ENCODE measurements around the gene LRRC8D. TPM values are rescaled to one million over a fixed set of nuclear protein-coding genes. Genes with fewer than 3 reads are reported as not detected.

Gene LRRC8D
- polyA plus RNA-seq, 3 donors, result 28.0 to 43.8 (median 42.9) TPM

GRCh38 chr1:89831462-89832120 is 10.8 kb downstream of the LRRC8D start:
- H4K20me1 ChIP-seq (ENCODE audit: insufficient read depth, low read length), result peaks cover 100% of the 10 kb centered on the region
- peaks cover under 1 to 15% of the 10 kb centered on the region in 2 donors for H3K36me3 ChIP-seq (replicated peaks in 1 of 2; ENCODE audit: control insufficient read depth in 1 of 2, insufficient read depth in 2 of 2, low read length in 2 of 2)
- H3K27me3 ChIP-seq (ENCODE audit: control insufficient read depth in 2 of 2, insufficient read depth in 2 of 2, low read length in 2 of 2), result no peaks in the 10 kb centered on the region
- 50% methylated on average over 2 of the region's 7 CpGs for WGBS (ENCODE audit: insufficient coverage)
- no peak overlapping the region for H2AFZ ChIP-seq (ENCODE audit: insufficient read depth, low read depth, low read length, poor library complexity, severe bottlenecking)
- H3K9me3 Mint-ChIP-seq, result no peaks in the 10 kb centered on the region
- H3K79me2 ChIP-seq (ENCODE audit: insufficient read depth, low read length), result peaks cover 100% of the 10 kb centered on the region
- H3K4me2 ChIP-seq (replicated peaks; ENCODE audit: extremely low read depth, low read length, poor library complexity, severe bottlenecking), result peak overlapping the region; percentile 15
- H3K4me1 Mint-ChIP-seq, result peaks cover 88% of the 10 kb centered on the region
- H3K27ac Mint-ChIP-seq, result peak overlapping the region in 6 of 7 donors; percentile 34 to 83 (median 58)
- H3K27me3 Mint-ChIP-seq (ENCODE audit: low read depth in 3 of 3), result no peaks in the 10 kb centered on the region
- DNase-seq, result no peak
- no peak overlapping the region for H3K4me3 ChIP-seq (replicated peaks in 1 of 3; ENCODE audit: low read depth in 2 of 3, low read length in 3 of 3)
- no peaks in the 10 kb centered on the region for H3K9me3 ChIP-seq (replicated peaks in 1 of 2; ENCODE audit: control insufficient read depth in 1 of 2, insufficient read depth in 1 of 2, low read length in 2 of 2)
- peaks cover 10 to 20% of the 10 kb centered on the region in 2 donors for H3K36me3 Mint-ChIP-seq
- H3K4me3 Mint-ChIP-seq, result peak overlapping the region in 1 of 2 donors; percentile 22
- no peak for TF ChIP-seq CTCF (IDR thresholded peaks at IDR 0.05)
- peak overlapping the region in 1 of 2 donors; percentile 66 for H3K27ac ChIP-seq (ENCODE audit: low read depth in 1 of 2, low read length in 2 of 2)
- H3K4me1 ChIP-seq (ENCODE audit: control insufficient read depth in 1 of 2, insufficient read depth in 2 of 2, low read length in 2 of 2), result peaks cover 56 to 60% of the 10 kb centered on the region in 2 donors
- no peak overlapping the region for H3K9ac ChIP-seq (ENCODE audit: insufficient read depth, low read length, poor library complexity, severe bottlenecking)
- intact Hi-C loops (cut with micrococcal nuclease), result no loop called here

GRCh38 chr1:89832496-89833127 is 11.8 kb downstream of the LRRC8D start:
- H3K27me3 Mint-ChIP-seq (ENCODE audit: low read depth in 3 of 3), result no peaks in the 10 kb centered on the region
- H3K27ac Mint-ChIP-seq, result peak overlapping the region in 6 of 7 donors; percentile 21 to 68 (median 32)
- H3K36me3 Mint-ChIP-seq, result peaks cover 3 to 16% of the 10 kb centered on the region in 2 donors
- peak overlapping the region in 1 of 2 donors; percentile 26 for H3K4me3 Mint-ChIP-seq
- H3K4me3 ChIP-seq (replicated peaks in 1 of 3; ENCODE audit: low read depth in 2 of 3, low read length in 3 of 3), result peak overlapping the region in 1 of 3 experiments; percentile 35
- no peaks in the 10 kb centered on the region for H3K9me3 ChIP-seq (replicated peaks in 1 of 2; ENCODE audit: control insufficient read depth in 1 of 2, insufficient read depth in 1 of 2, low read length in 2 of 2)
- intact Hi-C loops (cut with micrococcal nuclease), result no loop called here
- H3K9me3 Mint-ChIP-seq, result peaks cover 0 to 2% (median 0%) of the 10 kb centered on the region in 7 donors
- WGBS (ENCODE audit: insufficient coverage), result 29% methylated on average over 1 of the region's 6 CpGs
- peak overlapping the region; percentile 13 for H3K4me2 ChIP-seq (replicated peaks; ENCODE audit: extremely low read depth, low read length, poor library complexity, severe bottlenecking)
- H3K79me2 ChIP-seq (ENCODE audit: insufficient read depth, low read length), result peaks cover 100% of the 10 kb centered on the region
- peaks cover 90% of the 10 kb centered on the region for H3K4me1 Mint-ChIP-seq
- peak overlapping the region in 1 of 2 donors; percentile 64 for H3K27ac ChIP-seq (ENCODE audit: low read depth in 1 of 2, low read length in 2 of 2)
- H3K4me1 ChIP-seq (ENCODE audit: control insufficient read depth in 1 of 2, insufficient read depth in 2 of 2, low read length in 2 of 2), result peaks cover 53 to 59% of the 10 kb centered on the region in 2 donors
- H3K9ac ChIP-seq (ENCODE audit: insufficient read depth, low read length, poor library complexity, severe bottlenecking), result no peak overlapping the region
- H4K20me1 ChIP-seq (ENCODE audit: insufficient read depth, low read length), result peaks cover 100% of the 10 kb centered on the region
- DNase-seq, result peak in 1 of 3 donors; percentile 65
- H2AFZ ChIP-seq (ENCODE audit: insufficient read depth, low read depth, low read length, poor library complexity, severe bottlenecking), result no peak overlapping the region
- no peak for TF ChIP-seq CTCF (IDR thresholded peaks at IDR 0.05)
- H3K27me3 ChIP-seq (ENCODE audit: control insufficient read depth in 2 of 2, insufficient read depth in 2 of 2, low read length in 2 of 2), result no peaks in the 10 kb centered on the region
- peaks cover 0 to 11% of the 10 kb centered on the region in 2 donors for H3K36me3 ChIP-seq (replicated peaks in 1 of 2; ENCODE audit: control insufficient read depth in 1 of 2, insufficient read depth in 2 of 2, low read length in 2 of 2)
